OCI-LY1 (cell line): ENCODE measurements around the gene FAM221B.

Source experiments
- CTCF ChIP-seq: fragments of 200-600 bp; sonication (generic), shearing (Covaris generic); IDR thresholded peaks from 2 replicates; pipeline ENCODE4 v1.5.1; 2017; ENCODE audit warnings: mild to moderate bottlenecking, antibody characterized with exemption, low read length, moderate library complexity, mixed read lengths
- EZH2 ChIP-seq: fragments of 200-600 bp; sonication (generic), shearing (Covaris generic); IDR thresholded peaks from 2 replicates; pipeline ENCODE4 v1.8.0; 2017; ENCODE audit warnings: borderline replicate concordance, mixed run types, mild to moderate bottlenecking, antibody characterized with exemption, low read length, moderate library complexity, mixed read lengths

DNA sequence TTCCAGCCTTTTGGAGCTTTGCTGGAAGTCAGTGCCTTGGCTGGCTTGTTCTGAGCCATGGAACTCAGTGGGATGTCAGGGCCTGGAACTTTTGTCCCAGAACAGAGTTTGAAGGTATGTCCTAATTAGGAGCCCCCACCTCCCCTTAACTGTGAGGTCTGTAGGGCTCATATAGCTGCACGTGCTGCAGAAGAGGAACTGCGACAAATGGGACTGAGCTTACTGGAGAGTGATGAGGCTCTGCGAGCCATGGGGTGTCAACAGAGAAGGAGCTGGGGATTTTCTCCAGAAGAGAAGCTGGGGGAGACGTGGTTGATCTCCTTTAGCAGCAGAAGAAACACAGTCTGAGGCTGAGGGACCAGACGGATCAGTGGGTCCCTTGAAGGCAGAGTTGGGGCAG lies 11.4 kb upstream of the FAM221B start:
- TF ChIP-seq CTCF (no peak), EZH2 (no peak)
